Anterior cingulate cortex (tissue), 58 donors: ENCODE measurements around the gene PTGES.
A peak's percentile ranks its signal among the peaks of the same experiment; 100 is the strongest.
"Not testable (repeated sequence)": the region's sequence is repeated elsewhere in the genome, so short reads cannot be mapped to it uniquely, and the experiment has no call there.

Source experiments
- DNase-seq, 58 donors: peaks; one replicate each; lab custom pipeline; 2025; lab: John Stamatoyannopoulos, UW

Gene PTGES

GRCh38 chr9:129749052-129749451 lies 3.8 kb downstream of the PTGES start:
- not testable (repeated sequence) for DNase-seq

GRCh38 chr9:129748249-129748648 lies 4.6 kb downstream of the PTGES start:
- no peak for DNase-seq

DNA sequence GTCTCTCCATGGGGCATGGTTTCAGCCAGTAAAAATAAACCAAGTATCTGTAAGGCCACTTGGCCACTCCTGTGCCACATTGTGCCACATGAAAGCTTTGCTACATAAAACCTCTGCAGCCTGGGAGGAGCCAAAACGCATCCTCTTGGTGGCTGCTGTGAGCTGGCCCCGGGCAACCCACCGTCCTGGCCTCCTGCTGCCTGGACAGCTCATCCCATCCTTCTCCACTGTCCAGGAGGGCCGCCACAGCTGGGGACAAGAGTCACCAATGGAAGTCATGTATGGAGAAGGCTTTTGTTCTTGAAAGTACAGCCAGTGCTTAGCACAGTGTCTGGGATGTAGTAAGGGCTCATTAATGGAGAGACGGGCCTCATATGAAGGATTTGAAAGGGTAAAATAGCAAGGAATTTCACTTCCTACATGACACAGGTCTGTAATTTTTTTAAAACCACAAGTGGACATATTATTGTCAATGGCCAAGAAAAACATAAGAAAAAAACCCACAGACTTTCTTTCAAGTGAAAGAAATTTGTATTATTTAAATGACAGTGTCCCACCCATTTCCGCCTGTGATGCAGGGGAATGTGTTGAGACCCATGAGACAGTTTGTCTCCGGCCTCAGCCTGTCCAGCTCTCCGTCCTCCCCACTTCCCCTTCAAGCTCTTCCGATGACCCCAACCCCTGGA lies 6.6 kb downstream of the PTGES start:
- no peak for DNase-seq

GRCh38 chr9:129745200-129745599 lies 7.6 kb downstream of the PTGES start:
- DNase-seq: no peak

- no peak for DNase-seq
Observed at GRCh38 chr9:129740666-129741464, 12.0 kb downstream of the PTGES start.

GRCh38 chr9:129740174-129740573 lies 12.7 kb downstream of the PTGES start:
- no peak for DNase-seq

DNA sequence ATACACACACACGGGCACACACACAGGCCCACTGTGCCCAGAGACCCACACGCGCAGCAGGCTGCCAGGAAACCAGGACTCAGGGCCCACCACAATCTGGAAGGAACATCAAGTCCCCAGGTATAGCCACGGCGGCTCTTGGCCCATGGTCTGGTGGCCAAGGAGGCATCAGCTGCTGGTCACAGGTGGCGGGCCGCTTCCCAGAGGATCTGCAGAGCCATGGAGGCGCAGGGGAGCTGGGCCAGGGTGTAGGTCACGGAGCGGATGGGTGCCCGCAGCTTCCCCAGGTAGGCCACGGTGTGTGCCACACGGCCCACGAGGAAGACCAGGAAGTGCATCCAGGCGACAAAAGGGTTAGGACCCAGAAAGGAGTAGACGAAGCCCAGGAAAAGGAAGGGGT lies 13.4 kb downstream of the PTGES start:
- DNase-seq: no peak

- DNase-seq: peak in 54 of 58 donors; percentile 13 to 86 (median 51)
Observed at GRCh38 chr9:129737479-129738274, 15.2 kb downstream of the PTGES start.

GRCh38 chr9:129736334-129736733 lies 16.5 kb downstream of the PTGES start:
- no peak for DNase-seq

GRCh38 chr9:129735546-129735945 lies 17.3 kb downstream of the PTGES start:
- DNase-seq: no peak

DNA sequence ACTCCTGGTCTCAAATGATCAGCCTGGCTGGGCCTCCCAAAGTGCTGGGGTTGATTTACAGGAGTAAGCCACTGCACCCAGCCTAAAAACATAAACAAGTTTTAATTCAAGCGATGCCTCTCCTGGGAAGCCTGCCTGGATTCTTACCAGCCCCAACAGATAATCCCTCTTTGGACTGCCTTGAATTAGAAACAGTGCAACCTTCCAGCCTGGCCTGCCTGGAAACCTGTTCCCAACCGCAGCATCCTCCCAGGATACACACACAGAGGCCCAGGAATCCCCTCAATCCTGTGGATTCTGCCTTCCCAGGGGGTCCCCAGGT lies 19.2 kb downstream of the PTGES start:
- DNase-seq: no peak

GRCh38 chr9:129732946-129733631 lies 19.8 kb downstream of the PTGES start:
- DNase-seq: no peak

DNA sequence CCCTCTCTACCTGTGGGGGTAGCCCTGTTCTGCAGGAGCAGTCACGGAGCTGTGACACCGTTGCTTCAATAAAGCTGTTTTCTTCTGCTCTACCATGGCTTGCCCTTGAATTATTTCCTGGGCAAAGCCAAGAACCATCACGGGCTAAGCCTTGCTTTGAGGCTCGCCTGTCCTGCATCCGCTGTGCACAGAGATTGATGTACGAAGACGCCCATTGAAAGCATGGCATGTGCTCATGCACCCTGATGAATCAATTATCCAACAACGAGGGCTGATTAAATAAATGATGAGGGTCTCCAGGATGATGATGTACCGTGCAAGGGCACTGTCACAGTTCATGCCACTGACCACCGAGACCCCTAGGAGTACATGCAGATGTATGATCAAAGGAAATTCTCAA lies 20.7 kb downstream of the PTGES start:
- no peak for DNase-seq

- no peak for DNase-seq
Observed at GRCh38 chr9:129731477-129732085, 21.3 kb downstream of the PTGES start.

GRCh38 chr9:129728744-129729143 lies 24.1 kb downstream of the PTGES start:
- no peak for DNase-seq

DNA sequence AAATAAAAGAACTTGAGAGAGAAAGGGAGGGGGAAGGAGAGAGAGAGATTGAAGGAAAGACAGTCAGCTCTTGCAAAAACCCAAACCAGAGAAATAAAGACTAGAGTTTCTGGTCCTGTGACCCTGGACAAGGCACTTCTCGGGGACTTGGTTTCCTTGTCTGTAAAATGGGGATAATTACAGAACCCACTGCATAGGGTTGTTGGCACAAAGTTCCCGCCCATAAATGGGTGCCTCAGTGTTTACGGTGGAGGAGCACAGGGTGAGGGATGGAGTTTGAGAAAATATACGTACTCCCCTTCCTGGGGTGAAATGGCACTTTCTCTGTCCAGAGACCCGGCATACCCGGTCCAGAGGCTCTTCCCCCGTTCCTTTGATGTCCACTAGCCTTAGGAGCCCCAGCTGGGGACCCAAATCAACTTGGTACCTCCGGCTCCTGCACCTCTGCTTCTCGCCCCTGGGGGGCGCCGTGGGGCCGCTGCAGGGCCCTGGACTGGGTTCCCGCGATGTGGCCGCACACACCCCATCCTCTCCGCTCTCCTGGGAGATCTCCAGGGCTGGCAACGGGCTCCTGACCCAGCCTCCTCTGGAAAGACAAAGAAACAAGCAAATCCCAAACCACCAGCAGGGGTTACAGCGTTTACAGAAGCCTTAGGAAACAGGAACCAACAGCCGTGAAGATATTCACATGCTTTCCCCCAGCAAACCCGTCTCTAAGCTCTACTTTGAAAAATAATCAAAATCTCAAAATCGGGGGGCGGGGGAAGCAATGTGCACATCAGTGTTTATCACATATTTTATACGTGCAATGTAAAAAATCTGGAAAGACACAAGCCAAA lies 26.3 kb downstream of the PTGES start:
- DNase-seq: peak in 46 of 58 donors; percentile 10 to 70 (median 37)

DNA sequence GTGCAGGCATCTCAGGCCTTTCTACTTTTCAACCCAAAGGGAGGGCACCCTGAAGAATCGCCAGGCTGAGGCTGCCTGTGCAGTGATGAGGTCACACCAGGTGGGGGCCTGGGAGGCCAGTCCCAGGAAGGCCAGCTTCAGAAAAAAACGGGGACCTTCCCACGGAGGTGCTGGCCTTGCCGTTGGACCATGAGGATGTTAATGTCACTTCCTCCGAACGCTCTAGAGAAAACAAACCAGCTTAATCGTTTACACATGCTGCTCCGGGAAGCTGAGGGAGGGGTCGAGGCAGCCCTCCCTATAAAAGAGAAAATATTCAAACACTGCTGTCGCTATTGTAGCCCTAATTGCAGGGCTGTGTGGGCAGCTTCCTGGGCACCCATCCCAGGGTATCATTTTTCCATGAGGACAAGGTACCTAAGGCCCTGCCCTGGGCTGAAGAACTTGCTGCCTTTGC lies 27.0 kb downstream of the PTGES start:
- peak in 5 of 58 donors; percentile 8 to 37 (median 14) for DNase-seq

- no peak for DNase-seq
Observed at GRCh38 chr9:129724456-129725190, 28.2 kb downstream of the PTGES start.

GRCh38 chr9:129722913-129723312 lies 29.9 kb downstream of the PTGES start:
- DNase-seq: no peak
